HG03095 (cell line): ENCODE data around the gene LHX2.

Source experiments
- ATAC-seq: cut with Tn5 transposase; IDR thresholded peaks from one replicate; pipeline ENCODE4 v1.9.1; 2021; ENCODE audit warnings: moderate library complexity; ENCODE audit not compliant: unreplicated experiment

Gene LHX2

GRCh38 chr9:123998970-123999621 is 12.5 kb upstream of the LHX2 start:
- no peak for ATAC-seq

DNA sequence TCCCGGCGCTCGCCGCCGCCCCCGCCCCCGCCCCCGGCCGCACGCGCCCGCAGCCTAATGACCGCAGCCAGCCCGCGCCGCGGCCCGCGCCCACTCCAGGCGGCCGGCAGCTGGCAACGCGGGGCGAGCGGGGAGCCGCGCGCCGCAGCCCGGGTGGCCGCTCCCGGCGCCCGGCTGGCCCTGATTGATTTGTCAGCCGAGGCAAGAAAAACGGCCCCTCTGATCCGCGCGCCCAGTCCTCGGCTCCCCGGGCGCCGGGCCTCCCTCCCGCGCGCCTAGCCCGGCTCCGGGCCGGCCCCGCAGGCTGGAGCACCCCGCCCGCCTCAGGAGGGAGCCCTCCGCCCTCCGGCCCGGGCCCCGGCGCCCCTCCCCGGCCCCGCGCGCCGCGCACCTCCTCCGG is 11.9 kb upstream of the LHX2 start:
- ATAC-seq, result no peak

DNA sequence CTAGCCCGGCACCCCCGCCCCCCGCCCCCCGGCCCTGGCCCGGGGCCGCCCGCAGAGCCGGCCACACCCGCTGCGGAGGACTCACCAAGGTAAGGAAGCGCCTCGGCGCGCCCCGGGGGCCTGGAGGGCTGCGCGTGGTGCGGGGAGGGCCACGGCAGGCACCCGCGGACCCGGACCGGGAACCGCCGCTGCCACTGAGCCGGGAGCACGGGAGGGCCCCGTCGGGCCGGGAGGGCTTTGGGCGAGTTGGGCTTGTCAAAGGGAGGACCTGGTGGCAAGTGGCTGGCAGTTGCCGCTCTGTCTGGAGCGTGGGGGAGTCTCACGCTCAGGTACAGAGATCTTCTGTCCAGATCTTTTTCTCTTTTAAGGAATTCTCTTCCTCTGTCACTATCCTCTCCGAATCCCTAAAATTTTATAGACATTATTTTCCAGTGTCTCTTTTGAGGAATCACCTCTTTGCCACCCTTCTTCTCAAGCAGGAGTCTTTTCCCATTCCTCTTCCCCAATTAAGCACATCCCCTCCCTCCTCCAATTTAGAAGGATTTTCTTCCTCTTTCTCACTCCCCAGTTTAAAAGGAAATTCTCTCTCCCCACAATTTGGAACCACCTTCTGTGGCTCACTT is 11.3 kb upstream of the LHX2 start:
- ATAC-seq, result no peak

- no peak for ATAC-seq
Observed at GRCh38 chr9:124000784-124001457, 10.6 kb upstream of the LHX2 start.

DNA sequence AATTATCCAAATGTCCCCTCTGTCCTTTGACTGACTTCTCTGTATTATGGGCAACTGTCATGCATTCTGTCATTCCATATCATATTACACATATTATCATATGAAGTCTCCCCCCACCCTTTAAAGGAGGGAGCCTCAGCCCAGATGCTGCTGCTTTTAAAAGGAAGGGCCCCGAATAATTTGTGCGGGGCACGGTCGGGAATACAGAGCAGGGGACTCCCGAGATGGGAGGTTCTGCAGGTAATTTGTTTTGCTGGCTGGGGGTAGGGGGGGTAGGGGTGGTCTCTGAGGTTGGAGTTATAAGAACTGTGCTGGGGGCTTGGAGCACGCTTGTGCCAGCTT is 10.1 kb upstream of the LHX2 start:
- ATAC-seq, result no peak

- ATAC-seq, result no peak
Observed at GRCh38 chr9:124001866-124002525, 9.6 kb upstream of the LHX2 start.

DNA sequence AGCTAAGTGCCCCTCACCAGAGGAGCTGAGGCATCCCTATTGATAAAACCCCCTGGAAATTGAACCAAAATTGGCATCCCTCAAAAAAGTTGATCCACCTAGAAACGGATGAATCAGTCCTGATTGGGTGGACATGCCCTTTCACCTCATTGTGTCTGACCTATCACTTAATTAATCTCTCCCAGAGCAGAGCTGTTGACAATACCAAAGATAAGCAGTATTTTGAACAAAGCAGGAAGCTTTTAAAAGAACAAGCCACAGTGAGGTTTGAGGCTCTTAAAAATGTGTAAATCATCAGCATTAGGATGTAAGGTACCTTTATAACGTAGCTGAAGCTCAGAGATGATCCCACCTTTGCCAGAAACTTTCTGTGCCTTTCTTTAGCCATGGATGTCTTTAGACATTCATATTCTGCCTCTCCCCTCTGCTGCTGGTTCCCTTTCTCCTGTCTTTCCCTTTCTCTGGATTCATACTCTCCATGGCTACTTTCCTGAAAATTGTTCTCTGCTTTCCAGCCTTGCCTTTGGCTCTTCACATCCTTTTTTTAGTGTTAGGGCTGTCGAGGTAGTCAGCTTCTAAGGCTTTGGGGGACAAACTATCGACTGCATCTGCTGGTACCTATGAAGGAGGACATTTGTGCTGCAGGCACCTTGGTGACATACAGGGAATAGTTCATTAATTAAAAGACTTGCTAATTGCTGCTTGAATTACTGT is 7.8 kb upstream of the LHX2 start:
- ATAC-seq, result no peak

DNA sequence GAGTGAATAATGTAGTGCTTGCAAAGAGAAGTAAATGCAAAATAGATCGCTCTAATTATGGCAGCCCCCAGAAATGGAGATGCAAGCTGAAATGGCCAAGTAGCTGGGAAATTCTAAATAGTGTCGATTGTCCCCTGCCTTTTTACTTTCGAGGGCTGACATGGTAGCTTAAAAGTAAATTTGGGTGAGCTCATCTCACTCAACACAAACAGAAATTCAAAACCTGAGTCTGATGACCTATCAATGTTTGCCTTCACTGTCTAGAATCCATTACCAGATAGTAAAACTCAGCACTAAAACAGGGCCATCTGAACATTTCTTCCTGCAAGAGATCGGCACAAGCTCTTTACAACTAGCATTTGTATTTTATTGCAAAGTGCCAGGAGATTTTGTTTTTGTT is 7.0 kb upstream of the LHX2 start:
- no peak for ATAC-seq

GRCh38 chr9:124005029-124005771 is 6.4 kb upstream of the LHX2 start:
- no peak for ATAC-seq

DNA sequence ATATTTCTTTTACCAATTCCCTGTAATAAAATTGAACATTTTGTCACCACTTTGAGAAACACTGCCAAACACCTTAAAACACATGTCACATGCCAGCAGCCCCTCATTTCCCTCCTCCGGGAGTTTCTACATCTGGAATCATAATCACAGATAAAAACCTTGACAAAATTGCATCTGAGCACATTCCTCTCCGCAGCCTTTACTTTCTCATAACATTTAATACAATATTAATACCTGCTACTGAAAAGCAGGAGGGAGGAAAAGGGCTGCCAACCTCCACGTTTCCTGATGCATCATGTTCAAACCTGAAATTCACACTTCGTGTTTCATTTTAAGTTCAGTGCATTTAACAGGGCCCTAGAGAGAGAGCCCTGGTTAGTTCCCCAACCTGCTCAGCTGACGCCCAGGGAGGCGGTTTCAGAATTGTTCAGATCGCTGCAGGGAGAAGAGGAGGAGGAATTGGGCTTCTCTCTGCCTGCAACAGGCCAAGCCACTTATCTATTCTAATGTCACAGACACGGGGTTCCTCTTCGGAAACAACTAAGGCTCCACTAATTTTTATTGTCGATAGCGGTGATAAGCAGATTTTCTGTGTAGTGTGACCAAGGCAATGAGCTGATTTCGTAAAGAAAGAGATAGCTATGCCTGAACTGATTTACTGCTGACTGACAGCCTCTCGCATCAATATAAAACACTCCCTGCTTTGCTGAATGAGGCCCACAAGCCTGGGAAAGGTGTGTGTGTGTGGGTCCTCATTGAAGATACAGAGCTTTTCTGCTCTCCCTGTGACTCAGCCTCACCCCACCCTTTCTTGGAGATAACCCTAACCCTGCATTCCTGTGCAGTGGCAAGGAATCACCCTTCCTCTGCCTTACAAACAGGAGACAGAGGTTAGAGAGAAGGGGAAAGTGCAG is 4.9 kb upstream of the LHX2 start:
- ATAC-seq, result no peak

GRCh38 chr9:124007565-124008302 is 3.8 kb upstream of the LHX2 start:
- ATAC-seq, result no peak

DNA sequence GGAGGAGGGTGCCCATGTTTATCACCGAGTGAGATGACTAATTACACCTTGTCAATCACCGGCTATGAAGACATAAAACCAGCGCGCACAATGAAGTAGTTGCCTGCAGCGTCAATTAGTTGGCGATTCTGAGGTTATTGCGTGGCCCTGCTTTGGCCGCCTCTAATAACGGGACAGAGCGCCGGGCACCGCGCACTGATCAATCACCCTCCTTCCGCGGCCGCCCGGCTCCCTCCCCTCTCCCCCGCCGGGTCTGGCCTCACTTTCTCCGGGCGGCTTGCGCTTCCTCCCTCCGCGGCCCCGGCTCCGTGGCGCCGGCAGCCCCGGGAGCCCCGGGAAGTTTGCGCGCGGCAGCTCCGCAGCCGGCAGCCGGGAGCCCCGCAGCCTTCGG is 3.3 kb upstream of the LHX2 start:
- no peak for ATAC-seq

GRCh38 chr9:124008694-124009530 is 2.7 kb upstream of the LHX2 start:
- ATAC-seq, result no peak

DNA sequence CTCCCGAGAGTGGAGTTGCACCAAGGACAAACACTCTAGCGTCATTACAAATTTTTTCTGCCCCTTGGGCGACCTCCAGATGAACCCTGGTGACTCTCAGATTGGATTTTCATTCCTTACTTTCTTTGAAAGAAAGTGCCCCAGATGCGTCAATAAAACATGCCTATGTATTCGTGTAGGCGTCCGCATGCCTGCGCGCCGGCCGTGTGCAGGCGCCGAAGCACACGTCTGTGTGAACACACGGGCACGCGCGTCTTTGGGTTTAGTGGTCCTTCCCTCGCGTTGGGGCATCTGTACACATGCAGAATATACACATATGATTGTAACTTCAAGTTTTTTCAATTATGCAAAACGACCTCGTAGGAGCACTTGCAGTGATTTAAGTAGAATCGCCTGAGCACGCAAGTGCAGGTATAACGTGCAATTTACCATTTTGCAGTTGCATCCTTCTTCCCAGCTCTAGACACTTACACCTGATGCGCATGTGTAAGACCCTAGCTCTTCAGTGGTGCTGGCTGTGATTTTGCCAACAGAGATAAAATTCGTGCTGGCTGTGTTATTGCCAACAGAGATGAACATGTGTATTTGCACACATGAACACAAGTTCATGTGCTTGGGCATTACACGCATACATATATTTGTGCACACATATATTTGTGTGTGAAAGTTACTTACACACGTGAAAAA is 1.9 kb upstream of the LHX2 start:
- no peak for ATAC-seq

- ATAC-seq, result no peak
Observed at GRCh38 chr9:124010303-124010664, 1.3 kb upstream of the LHX2 start.

DNA sequence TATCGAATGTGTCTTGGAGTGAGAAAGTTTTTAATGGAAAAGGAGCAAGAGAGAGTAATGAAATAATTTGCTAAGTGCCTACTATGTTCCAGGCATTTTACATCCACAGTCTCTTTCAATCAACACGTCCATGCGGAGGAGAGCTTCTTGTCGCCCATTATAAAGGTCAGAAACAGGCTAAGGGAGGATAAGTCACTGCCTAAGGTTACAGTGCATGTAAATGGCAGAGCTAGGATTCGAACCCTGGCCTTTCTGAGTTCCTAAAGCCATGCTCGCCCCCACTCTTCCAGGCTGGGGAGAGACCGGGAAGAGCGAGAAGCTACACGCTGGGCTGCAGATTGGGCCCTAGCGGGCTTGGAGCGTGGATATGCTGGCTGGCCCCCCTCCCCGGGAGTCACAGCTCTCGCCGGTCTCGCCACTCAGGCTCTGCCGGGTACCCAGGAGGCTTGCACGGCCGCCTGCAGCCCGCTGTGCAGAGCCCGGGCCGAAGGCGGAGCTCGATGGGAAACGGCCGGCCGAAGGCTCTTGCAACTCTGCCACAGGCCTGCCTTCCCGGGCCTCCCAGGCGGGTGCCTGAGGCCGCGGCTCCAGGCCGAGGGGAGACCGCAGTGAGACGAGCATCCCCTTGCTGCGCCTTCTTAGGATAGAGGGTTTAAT is 775 bp upstream of the LHX2 start:
- no peak for ATAC-seq
